ENCODE data around the gene CIPC. TPM values are rescaled to one million over a fixed set of nuclear protein-coding genes. Genes with fewer than 3 reads are reported as not detected.
A peak's percentile ranks its signal among the peaks of the same experiment; 100 is the strongest.

The CIPC gene
- total RNA-seq, 4 donors from 2014 or later: 37.1 to 63.0 (median 46.5) TPM

- Histone ChIP-seq H3K4me3 (no peak overlapping the region), H3K36me3 (peaks cover 0 to 20% (median 7%) of the 10 kb centered on the region in 4 donors), H3K27ac (replicated peaks in 1 of 4) (no peak overlapping the region), H3K27me3 (peaks cover 0 to 24% (median 3%) of the 10 kb centered on the region in 4 donors), H3K4me1 (peaks cover 33 to 56% (median 36%) of the 10 kb centered on the region in 4 donors), H3K9me3 (no peaks in the 10 kb centered on the region)
- intact Hi-C loops (cut with DNase I): no loop called here
- TF ChIP-seq POLR2AphosphoS5 (IDR thresholded peaks at IDR 0.05) (no peak), POLR2A (IDR thresholded peaks at IDR 0.05; ENCODE audit: low read depth) (no peak), CTCF (IDR thresholded peaks at IDR 0.05) (no peak), EP300 (IDR thresholded peaks at IDR 0.05) (no peak)
- no peak for DNase-seq (ENCODE audit: extremely low spot score)
- 74% methylated on average over 8 of the region's 9 CpGs for WGBS
Observed at GRCh38 chr14:77123381-77124325, 25.6 kb downstream of the CIPC start.

GRCh38 chr14:77124345-77125280 is 26.6 kb downstream of the CIPC start:
- H3K27ac ChIP-seq (replicated peaks in 1 of 4): peak overlapping the region in 1 of 4 donors; percentile 52
- peak overlapping the region; percentile 58 to 64 (median 59) for H3K4me3 ChIP-seq
- peaks cover 33 to 56% (median 36%) of the 10 kb centered on the region in 4 donors for H3K4me1 ChIP-seq
- 35% methylated on average over 13 of the region's 73 CpGs for WGBS
- H3K9me3 ChIP-seq: no peaks in the 10 kb centered on the region
- peaks cover 0 to 28% (median 3%) of the 10 kb centered on the region in 4 donors for H3K27me3 ChIP-seq
- DNase-seq (ENCODE audit: extremely low spot score): no peak
- TF ChIP-seq EP300 (IDR thresholded peaks at IDR 0.05): no peak
- peak; percentile 70 to 88 (median 79) for TF ChIP-seq CTCF (IDR thresholded peaks at IDR 0.05)
- TF ChIP-seq POLR2A (IDR thresholded peaks at IDR 0.05; ENCODE audit: low read depth): no peak
- TF ChIP-seq POLR2AphosphoS5 (IDR thresholded peaks at IDR 0.05): peak in 1 of 2 donors; percentile 28
- H3K36me3 ChIP-seq: peaks cover 0 to 14% (median 2%) of the 10 kb centered on the region in 4 donors
- intact Hi-C loops (cut with DNase I): loop anchor here (5.0 kb wide), 1 partner anchor 32 kb away; no protein-coding TSS in a partner anchor

- DNase-seq (ENCODE audit: extremely low spot score): no peak
- H3K36me3 ChIP-seq: peaks cover 0 to 8% (median 0%) of the 10 kb centered on the region in 4 donors
- H3K4me1 ChIP-seq: peaks cover 33 to 56% (median 36%) of the 10 kb centered on the region in 4 donors
- WGBS: 40% methylated on average over 10 of the region's 30 CpGs
- H3K9me3 ChIP-seq: no peaks in the 10 kb centered on the region
- no peak for TF ChIP-seq POLR2A (IDR thresholded peaks at IDR 0.05; ENCODE audit: low read depth)
- TF ChIP-seq EP300 (IDR thresholded peaks at IDR 0.05): no peak
- TF ChIP-seq CTCF (IDR thresholded peaks at IDR 0.05): no peak
- TF ChIP-seq POLR2AphosphoS5 (IDR thresholded peaks at IDR 0.05): no peak
- H3K27ac ChIP-seq (replicated peaks in 1 of 4): no peak overlapping the region
- peaks cover 0 to 36% (median 3%) of the 10 kb centered on the region in 4 donors for H3K27me3 ChIP-seq
- peak overlapping the region; percentile 58 to 64 (median 59) for H3K4me3 ChIP-seq
- intact Hi-C loops (cut with DNase I): loop anchor here (5.0 kb wide), 1 partner anchor 33 kb away; no protein-coding TSS in a partner anchor
Observed at GRCh38 chr14:77125281-77125801, 27.3 kb downstream of the CIPC start.

GRCh38 chr14:77125823-77126325 is 27.8 kb downstream of the CIPC start:
- H3K9me3 ChIP-seq: no peaks in the 10 kb centered on the region
- peaks cover 33 to 51% (median 34%) of the 10 kb centered on the region in 4 donors for H3K4me1 ChIP-seq
- no peak overlapping the region for H3K27ac ChIP-seq (replicated peaks in 1 of 4)
- DNase-seq (ENCODE audit: extremely low spot score): no peak
- TF ChIP-seq POLR2A (IDR thresholded peaks at IDR 0.05; ENCODE audit: low read depth): no peak
- TF ChIP-seq POLR2AphosphoS5 (IDR thresholded peaks at IDR 0.05): no peak
- TF ChIP-seq EP300 (IDR thresholded peaks at IDR 0.05): no peak
- TF ChIP-seq CTCF (IDR thresholded peaks at IDR 0.05): no peak
- H3K4me3 ChIP-seq: no peak overlapping the region
- 90% methylated on average over 8 of the region's 8 CpGs for WGBS
- intact Hi-C loops (cut with DNase I): loop anchor here (5.0 kb wide), 1 partner anchor 34 kb away; no protein-coding TSS in a partner anchor
- H3K36me3 ChIP-seq: peaks cover 0 to 7% (median 0%) of the 10 kb centered on the region in 4 donors
- H3K27me3 ChIP-seq: peaks cover 0 to 41% (median 3%) of the 10 kb centered on the region in 4 donors

Measured in esophagus muscularis mucosa (tissue), 4 donors.